ENCODE measurements around the gene AP3B1.
A peak's percentile ranks its signal among the peaks of the same experiment; 100 is the strongest.

AP3B1 gene

GRCh38 chr5:78300464-78301045 is 6.1 kb upstream of the AP3B1 start:
- Histone ChIP-seq H3K36me3 (ENCODE audit: insufficient read depth, low read length) (no peaks in the 10 kb centered on the region), H3K9me3 (ENCODE audit: insufficient read depth, low read depth, low read length) (no peaks in the 10 kb centered on the region), H4K20me1 (ENCODE audit: insufficient read depth, low read length, poor library complexity, severe bottlenecking) (no peaks in the 10 kb centered on the region), H3K27me3 (ENCODE audit: insufficient read depth, low read length, poor library complexity, severe bottlenecking) (no peaks in the 10 kb centered on the region), H2AFZ (ENCODE audit: low read length) (no peak overlapping the region), H3K9me2 (replicated peaks; ENCODE audit: low read depth, low read length) (no peaks in the 10 kb centered on the region), H3K4me2 (ENCODE audit: low read depth, low read length, poor library complexity, severe bottlenecking) (no peak overlapping the region), H3F3A (ENCODE audit: low read depth) (no peaks in the 10 kb centered on the region), H3K79me2 (ENCODE audit: insufficient read depth, low read length) (no peaks in the 10 kb centered on the region), H3K4me1 (ENCODE audit: insufficient read depth, low read length, poor library complexity, severe bottlenecking) (peaks cover 4% of the 10 kb centered on the region), H3K4me3 (ENCODE audit: low read length, poor library complexity, severe bottlenecking) (no peak overlapping the region), H3K9ac (ENCODE audit: low read depth, low read length, poor library complexity, severe bottlenecking) (no peak overlapping the region)
- TF ChIP-seq EZH2phosphoT487 (IDR thresholded peaks at IDR 0.05; ENCODE audit: borderline replicate concordance), result no peak
- peak; percentile 56 for TF ChIP-seq CTCF (conservative IDR thresholded peaks at IDR 0.05; ENCODE audit: low read length)

GRCh38 chr5:78295035-78295961 is 800 bp upstream of the AP3B1 start:
- Histone ChIP-seq H3K9me2 (replicated peaks; ENCODE audit: low read depth, low read length) (no peaks in the 10 kb centered on the region), H3K9me3 (ENCODE audit: insufficient read depth, low read depth, low read length) (no peaks in the 10 kb centered on the region), H3K4me3 (ENCODE audit: low read length, poor library complexity, severe bottlenecking) (peak overlapping the region; percentile 94), H3K9ac (ENCODE audit: low read depth, low read length, poor library complexity, severe bottlenecking) (peak overlapping the region; percentile 97), H3K4me2 (ENCODE audit: low read depth, low read length, poor library complexity, severe bottlenecking) (peak overlapping the region; percentile 81), H3K27me3 (ENCODE audit: insufficient read depth, low read length, poor library complexity, severe bottlenecking) (no peaks in the 10 kb centered on the region), H3K36me3 (ENCODE audit: insufficient read depth, low read length) (no peaks in the 10 kb centered on the region), H3K4me1 (ENCODE audit: insufficient read depth, low read length, poor library complexity, severe bottlenecking) (peaks cover 35% of the 10 kb centered on the region), H4K20me1 (ENCODE audit: insufficient read depth, low read length, poor library complexity, severe bottlenecking) (peaks cover 37% of the 10 kb centered on the region), H3F3A (ENCODE audit: low read depth) (no peaks in the 10 kb centered on the region), H3K79me2 (ENCODE audit: insufficient read depth, low read length) (peaks cover 41% of the 10 kb centered on the region), H2AFZ (ENCODE audit: low read length) (peak overlapping the region; percentile 96)
- no peak for TF ChIP-seq EZH2phosphoT487 (IDR thresholded peaks at IDR 0.05; ENCODE audit: borderline replicate concordance)
- TF ChIP-seq CTCF (conservative IDR thresholded peaks at IDR 0.05; ENCODE audit: low read length), result peak; percentile 38

DNA sequence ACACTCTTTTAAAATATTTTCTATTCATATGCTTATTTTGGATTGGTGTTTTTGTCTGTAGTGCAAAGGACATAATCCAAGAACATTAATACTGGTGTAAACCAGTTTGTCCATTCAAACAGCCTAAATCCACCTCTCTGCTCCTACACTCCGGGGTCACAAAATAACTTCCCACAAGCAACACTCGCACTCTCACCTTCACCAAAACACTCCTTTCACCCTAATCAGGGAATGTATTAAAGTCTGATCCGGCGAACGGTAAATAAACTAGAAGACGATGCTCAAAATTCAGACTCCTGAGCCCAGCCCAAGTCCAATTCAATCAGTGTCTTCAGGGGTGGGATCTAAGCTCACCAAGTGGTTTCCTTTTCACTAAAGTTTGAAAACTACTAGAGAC is 649 bp downstream of the AP3B1 start:
- Histone ChIP-seq H3K4me1 (ENCODE audit: insufficient read depth, low read length, poor library complexity, severe bottlenecking) (peaks cover 49% of the 10 kb centered on the region), H2AFZ (ENCODE audit: low read length) (peak overlapping the region; percentile 92), H3K36me3 (ENCODE audit: insufficient read depth, low read length) (no peaks in the 10 kb centered on the region), H3F3A (ENCODE audit: low read depth) (no peaks in the 10 kb centered on the region), H3K4me2 (ENCODE audit: low read depth, low read length, poor library complexity, severe bottlenecking) (peak overlapping the region; percentile 93), H3K9me2 (replicated peaks; ENCODE audit: low read depth, low read length) (no peaks in the 10 kb centered on the region), H3K4me3 (ENCODE audit: low read length, poor library complexity, severe bottlenecking) (peak overlapping the region; percentile 94), H3K9me3 (ENCODE audit: insufficient read depth, low read depth, low read length) (no peaks in the 10 kb centered on the region), H3K27me3 (ENCODE audit: insufficient read depth, low read length, poor library complexity, severe bottlenecking) (no peaks in the 10 kb centered on the region), H4K20me1 (ENCODE audit: insufficient read depth, low read length, poor library complexity, severe bottlenecking) (peaks cover 50% of the 10 kb centered on the region), H3K9ac (ENCODE audit: low read depth, low read length, poor library complexity, severe bottlenecking) (peak overlapping the region; percentile 97), H3K79me2 (ENCODE audit: insufficient read depth, low read length) (peaks cover 55% of the 10 kb centered on the region)
- no peak for TF ChIP-seq CTCF (conservative IDR thresholded peaks at IDR 0.05; ENCODE audit: low read length)
- TF ChIP-seq EZH2phosphoT487 (IDR thresholded peaks at IDR 0.05; ENCODE audit: borderline replicate concordance), result no peak
